GM19463 (cell line): ENCODE results near the gene PSEN2.

Experiments used
- ATAC-seq: cut with Tn5 transposase; IDR thresholded peaks from one replicate; pipeline ENCODE4 v1.9.1; 2021; ENCODE audit warnings: mild to moderate bottlenecking, moderate library complexity; ENCODE audit not compliant: unreplicated experiment

PSEN2 gene

DNA sequence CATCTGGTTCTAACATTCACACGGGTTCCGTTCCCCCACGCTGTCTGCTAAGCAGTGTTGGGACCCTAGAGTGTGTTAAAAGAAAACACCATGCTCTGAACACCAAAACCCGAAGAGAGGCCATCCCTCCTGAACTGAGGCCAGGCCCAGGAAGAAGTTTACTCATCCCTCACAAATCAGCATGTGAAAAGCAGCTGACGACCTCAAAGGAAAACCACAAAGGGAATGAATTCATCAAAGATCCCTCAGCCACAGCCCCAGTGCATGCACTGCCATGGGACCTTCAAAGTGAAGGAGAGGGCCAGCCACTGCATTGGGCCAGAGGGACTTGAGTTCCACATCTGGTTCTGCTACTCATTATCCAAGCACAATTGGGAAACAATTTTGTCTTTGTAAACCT, 7.0 kb upstream of the PSEN2 start:
- no peak for ATAC-seq

DNA sequence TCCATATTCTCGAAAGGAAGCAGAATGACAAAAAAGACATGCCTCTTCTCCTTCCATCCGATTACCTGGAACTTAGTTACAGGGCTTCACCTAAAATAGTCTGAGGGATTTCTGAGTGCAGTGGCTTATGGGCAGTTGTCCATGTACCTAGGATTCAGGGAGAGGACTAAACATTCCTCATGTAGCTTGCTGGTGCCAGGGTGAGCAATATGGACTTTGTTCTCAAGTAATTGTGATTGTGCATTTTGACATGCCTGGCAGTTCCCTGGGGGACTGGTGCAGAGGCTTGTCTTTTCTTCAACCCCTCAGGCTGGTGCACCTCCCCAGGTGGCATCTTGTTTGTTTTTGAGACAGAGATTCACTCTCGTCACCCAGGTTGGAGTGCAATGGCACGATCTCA, 6.1 kb upstream of the PSEN2 start:
- no peak for ATAC-seq

DNA sequence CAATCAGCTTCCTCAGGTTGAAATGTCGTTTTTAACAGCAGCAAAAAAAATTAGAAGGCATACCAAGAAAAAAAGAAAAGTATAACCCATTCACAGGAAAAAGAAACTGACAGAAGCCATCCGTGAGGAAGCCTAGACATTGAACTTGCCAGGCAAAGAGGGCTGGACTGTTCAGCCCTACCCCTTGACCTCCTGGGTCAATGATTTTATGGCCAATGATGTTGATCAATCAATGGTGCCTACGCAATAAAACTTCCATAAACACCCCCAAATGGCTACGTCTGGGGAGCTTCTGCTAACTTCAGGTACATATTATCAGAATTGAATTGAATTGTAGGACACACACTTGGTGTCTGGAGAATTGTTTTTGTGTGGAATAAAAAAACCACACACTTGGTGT, 4.8 kb upstream of the PSEN2 start:
- ATAC-seq = no peak

DNA sequence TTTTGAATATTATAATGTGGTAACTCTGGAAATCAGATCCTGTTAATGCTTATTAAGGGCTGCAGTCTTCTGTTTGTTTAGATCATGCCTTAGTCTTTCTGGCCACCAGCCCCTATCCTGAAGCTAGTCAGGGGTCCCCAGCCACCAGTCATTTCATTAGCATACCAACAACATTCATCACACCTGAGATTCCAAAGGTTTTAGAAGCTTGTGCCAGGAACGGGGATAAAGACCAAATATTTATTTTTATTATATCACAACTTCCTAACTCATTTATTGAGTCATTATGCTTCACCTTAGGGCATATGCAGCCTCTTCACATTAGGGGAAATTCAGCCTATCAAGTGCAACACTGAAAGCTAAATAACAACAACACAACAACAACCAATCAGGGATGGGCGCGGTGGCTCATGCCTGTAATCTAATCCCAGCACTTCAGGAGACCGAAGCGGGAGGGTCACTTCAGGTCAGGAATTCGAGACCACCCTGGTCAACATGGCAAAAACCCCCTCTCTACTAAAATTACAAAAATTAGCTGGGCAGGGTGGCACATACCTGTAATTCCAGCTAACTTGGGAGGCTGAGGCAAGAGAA, 2.9 kb upstream of the PSEN2 start:
- ATAC-seq = no peak

DNA sequence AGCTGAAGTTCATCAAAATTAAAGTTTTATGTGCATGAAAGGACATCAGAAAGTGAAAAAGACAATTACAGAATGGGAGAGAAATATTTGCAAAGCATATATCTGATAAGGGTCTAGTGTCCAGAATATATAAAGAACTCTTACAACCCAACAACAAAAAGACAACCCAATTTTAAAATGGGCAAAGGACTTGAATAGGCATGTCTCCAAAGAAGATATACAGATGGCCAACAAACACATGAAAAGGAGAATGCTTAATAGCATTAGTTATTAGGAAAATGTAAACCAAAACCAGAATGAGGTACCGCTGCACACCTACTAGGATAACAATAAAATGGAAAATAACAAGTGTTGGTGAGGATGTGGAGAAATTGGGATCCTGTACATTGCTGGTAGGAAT, 1.7 kb upstream of the PSEN2 start:
- no peak for ATAC-seq

DNA sequence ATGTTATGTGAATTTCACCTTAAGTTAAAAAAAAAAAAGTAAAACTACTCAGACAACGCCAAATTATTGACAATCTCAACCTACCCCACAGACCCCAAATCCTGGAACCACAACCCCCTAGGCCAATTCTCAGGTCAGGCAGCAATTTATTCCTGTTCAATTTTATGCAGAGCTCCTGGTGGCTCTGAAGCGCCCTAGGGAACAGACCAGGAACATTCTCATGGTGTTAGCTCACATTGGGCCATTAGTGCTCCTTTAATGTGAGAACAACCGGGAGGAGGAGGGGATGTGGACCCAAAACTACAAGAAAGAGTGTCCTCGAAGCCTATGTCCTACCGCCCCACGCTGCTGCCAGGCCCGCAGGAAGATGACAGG, 403 bp upstream of the PSEN2 start:
- no peak for ATAC-seq

DNA sequence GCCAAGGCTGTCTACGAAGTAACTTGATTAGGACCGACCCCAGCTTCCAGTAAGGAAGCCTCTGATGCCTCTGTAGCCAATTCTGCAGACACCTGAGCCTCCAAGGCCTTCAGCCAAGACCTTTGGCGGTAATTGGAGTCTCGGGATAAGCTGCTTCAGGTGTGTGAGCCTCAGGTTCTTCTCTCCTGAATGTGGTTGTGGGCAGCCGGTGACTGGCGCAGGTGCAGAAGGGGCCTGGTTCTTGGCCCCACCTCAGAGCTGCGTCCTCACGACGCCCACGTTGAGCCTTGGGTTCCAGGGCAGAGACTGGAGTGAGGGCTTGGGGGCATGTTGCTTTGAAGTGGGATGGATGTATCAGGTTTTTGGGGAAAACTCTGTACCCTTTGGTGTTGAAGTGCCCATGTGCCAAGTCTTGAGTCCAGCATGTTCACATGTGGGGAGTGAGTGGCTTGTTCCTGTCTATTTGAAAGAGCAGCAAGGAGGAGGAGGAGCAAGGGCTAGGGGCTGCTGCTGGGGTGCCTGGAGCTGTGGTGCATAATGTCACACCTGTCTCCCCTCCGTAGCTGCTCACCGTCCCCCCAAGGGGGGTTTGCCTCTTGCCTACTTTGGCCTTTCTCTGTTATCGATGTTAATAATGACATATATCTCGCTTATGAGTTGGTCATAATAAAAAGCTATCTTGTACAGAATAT, 1.4 kb downstream of the PSEN2 start:
- ATAC-seq = no peak

DNA sequence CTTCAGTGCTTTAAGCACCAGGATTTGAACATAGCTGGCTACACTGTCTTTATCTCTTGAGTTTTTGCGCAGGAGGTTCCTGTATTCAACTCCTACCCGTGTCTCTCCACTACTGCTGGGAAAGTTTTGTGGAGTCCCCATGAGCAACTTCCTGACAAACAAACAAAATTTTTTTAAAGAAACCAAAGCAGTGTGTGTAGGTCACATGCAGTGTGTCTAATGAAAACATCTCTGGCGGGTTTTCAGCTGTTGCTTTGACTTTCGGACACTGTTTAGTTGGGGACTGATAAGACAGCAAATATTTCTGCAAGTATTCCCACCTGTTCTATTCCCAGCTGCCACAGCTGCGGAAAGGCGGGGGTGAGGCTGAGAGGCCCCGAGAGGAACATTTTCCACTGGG, 2.0 kb downstream of the PSEN2 start:
- no peak for ATAC-seq

DNA sequence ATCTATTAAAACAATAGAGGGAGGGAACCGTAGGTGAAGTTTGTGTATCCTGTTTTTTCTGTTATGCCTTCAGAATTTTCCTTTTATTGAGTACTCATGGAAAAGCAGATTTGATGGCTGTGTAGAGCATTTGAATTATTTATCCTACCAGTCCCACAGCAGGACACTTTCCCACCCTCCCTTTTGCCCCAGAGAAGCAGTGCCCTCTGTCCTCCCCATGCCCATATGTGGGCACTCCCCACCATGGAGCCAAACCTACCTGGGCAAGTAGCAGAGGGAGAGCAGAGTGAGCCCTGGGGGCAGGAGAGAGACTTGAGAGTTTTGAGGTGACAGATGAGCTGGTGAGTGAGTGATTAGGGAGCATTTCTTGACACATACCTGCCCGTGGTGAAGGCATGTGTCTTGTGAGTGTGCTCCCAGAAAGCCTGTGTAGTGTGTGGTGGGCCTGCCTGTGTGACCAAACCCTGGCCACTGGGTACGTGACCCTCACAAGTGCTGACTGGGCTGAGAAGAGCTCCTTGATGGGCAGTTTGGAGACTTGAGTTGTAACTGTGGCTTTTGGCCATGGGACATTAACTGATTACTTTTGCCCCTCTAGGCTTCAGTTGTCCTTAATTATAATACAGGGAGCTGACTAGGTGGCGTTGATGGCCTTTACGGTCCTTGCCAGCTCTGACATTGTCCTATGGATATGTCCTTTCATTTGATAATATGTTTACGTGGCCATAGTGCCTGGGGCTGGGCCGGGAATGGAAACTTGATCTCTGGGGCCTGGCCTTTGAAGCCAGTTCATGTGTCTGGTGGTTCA, 3.6 kb downstream of the PSEN2 start:
- no peak for ATAC-seq

DNA sequence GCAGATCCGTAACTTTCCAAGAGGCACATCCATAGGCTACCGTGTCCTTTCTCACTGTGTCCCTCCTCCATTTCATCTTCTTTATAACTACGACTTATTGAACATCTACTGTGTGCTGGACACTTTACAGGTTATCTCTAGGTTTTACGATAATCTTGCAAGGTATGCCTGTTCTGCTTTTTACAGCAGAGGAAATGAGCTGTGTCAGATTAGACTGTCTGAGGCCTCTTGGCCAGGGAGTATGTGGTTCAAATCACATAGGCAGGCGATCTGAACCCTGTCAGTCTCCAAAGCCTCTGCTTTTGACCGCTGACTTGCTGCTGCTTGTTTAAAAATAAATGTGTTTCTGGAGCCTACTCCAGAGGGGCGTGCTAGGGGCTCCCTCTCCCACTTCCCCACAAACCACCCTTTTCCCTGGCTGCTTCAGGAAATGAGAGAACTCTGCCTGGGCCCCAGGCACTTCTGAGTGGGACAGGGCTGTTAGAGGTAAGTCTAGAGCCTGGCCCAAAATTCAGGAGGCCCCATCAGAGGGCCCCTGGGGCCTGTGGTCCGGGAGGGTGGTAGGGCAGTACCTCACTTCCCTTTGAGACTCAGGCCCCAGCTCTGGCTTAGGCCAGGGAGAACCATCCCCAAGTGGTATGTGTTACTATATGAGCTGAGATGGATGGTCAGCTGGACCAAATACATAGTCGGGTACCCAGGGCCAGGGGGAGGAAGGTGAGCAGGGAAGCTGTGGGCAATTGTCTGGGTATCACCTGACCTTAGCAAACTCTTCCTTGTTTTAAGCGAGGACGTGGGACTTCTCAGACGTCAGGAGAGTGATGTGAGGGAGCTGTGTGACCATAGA, 4.4 kb downstream of the PSEN2 start:
- ATAC-seq = no peak

DNA sequence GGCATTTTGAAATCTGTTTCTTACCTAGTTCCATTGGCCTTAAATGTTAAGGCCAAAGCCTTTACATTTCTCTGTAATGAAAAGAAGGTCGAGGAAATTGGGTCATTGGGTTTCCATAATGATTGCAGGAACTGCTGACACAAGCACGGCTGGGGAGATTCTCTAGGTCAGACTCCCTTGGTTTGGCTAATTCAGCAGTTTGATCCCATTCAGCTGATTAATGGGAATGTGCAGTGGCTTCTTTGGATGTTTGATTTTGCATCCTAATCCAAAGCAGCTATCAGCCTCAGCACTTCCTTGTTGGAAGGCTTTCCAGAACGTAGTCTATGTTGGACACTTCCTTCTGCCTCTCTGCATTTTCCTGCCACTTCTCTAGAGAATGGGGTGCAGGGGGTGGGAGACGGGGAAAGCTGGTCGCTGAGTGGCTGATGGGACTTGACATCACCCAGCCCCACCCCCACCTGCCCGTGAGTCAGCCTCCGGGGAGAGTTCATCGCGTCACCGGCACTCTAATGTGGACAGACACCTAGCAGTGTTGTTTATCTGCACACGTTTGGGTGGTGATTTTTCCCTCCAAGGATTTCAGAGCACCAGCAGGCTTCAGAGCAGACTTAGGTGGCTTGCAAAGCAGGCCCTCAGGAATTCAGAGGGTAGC, 5.4 kb downstream of the PSEN2 start:
- no peak for ATAC-seq

DNA sequence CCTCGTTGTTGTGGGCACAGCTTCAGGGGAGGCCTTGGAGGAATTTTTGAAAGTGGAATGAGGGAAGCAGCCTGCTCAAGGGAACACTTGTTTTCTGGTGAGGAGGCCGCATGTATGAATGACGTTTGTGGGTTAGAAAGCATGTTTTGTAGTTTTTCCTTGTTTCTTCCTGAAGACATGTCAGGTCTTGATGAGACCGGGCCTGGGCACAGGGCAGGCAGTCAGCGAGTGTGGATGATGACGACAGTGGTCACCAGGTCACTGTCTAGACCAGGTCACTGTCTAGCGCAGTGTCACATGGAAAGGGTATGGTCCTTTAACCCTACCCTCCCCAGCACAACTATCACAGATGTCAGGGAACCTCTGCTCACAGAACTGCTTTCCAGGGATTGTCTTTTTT, 7.3 kb downstream of the PSEN2 start:
- ATAC-seq = no peak

DNA sequence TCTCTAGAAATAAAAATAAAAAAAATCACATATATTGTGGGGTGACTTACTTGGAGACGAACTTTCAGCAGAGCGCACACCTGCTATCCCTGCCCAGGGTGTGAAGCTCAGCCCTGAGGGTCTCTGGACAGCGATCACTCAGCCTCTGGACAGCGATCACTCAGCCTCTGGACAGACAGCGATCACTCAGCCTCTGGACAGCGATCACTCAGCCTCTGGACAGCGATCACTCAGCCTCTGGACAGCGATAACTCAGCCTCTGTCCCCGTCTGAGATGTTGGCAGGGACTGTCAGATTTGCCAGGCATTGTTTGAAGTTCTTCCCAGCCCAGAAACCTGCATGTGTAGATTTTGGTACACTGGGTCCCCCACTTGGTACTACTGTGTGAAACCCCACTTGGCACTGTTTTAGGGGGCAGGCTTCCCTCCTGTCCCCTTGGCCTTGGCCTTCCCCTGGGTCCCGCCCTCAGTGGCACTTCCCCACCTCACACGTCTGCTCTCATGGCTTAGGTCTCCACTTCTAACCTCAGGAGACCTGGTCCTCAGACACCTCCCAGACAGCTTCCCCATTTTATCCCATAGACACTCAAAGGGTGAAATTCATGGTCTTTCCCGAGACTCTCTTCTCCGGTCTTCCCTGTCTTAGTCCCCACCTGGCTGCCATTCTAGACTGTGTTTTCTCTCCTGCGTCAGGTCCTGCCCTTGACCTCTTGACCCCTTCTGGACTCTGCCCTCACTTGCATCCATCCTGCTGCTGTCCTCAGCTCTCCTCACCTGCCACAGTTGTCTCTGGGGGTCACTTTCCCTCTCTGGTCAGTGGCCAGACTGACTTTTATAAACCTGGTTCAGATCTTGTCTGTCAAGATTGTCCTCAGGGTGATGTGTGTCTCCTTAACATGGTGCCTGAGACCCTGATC, 10.2 kb downstream of the PSEN2 start:
- no peak for ATAC-seq

DNA sequence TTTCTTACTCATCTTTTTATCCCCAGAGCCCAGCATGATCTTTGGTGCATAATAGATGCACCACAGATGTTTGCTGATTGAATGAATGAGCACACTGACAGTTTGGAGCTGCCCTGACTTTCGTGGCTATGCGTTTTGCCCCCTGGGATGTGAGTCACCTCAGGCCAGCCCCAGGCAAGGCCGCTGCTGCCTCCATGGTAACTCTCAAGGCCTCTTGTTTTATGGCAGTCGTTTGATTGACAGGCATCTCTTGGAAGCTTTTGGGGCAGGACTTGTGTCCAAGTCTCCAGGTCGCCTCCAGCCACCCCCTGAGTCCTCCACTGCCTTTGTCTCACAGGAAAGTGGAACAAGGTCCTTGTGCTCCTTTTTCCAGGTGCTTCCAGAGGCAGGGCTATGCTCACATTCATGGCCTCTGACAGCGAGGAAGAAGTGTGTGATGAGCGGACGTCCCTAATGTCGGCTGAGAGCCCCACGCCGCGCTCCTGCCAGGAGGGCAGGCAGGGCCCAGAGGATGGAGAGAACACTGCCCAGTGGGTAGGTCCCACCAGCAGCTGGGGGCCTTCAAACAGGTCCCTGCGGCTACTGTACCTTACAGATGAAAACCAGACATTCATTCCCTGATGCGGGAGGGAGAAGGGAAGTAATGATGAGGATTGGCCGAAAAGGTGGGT, 11.2 kb downstream of the PSEN2 start:
- no peak for ATAC-seq

DNA sequence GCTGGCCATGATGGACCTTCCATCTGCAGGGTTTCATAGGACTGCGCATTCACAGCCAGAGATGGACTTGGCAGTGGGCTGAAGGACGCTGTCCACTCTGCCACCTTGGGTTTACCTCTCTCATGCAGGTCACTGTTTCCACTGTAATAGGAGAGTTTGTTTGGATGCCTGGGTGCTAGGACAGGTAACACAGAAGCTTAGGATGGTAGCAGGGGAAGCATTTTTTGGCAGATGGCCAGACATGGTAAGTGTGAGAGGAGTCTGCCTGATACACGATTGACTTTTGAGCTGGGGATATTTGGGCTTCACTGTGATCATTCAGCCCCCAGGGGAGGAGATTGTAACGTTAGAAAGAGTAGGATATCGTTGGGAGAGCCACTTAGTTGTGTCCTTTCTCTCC, 11.8 kb downstream of the PSEN2 start:
- no peak for ATAC-seq

DNA sequence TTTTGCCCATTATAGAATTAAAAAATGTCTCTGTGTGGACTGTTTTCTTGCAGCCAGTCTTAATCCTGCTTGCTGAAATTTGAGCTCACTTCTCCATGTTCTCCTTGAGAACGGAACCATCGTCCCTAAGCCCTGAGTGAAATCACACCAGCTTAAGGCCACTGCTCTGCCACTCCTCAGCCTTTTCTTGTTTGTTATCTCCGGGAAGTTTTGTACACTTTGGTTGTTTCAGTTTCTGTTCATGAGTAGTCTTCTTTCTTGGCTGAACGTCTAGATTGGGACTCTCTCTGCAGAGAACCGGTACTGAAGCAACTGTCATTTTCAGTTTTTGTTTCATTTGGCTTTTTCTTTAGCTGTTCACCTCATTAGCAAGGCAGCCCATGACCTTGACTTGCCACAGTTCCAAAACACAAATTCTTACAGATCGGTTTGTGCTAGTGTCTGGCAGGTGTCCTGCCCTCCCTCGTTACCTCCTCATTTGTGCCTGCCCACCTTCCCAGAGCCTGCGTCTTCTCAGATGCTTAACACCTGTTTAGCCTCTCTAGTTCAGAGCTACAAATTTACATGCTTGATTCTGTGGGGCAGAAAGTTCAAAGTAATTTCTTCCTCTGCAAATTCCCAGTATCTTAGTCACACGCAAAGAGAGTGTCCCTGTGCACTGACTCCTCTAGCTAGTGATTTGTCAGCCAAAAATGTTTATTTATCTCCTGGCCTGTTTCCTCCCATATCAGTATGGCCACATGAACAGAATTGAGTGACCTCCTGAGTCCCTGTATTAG, 12.4 kb downstream of the PSEN2 start:
- peak; percentile 94 for ATAC-seq

DNA sequence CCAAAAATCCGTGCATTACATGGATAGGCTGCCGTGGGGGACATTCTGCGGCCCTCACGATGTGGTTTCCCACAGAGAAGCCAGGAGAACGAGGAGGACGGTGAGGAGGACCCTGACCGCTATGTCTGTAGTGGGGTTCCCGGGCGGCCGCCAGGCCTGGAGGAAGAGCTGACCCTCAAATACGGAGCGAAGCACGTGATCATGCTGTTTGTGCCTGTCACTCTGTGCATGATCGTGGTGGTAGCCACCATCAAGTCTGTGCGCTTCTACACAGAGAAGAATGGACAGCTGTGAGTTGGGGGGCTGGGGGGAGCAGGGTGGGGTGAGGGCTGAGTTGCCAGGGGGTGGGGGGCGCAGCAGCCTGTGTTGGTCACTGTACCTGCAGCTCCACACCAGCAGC, 13.2 kb downstream of the PSEN2 start:
- no peak for ATAC-seq

DNA sequence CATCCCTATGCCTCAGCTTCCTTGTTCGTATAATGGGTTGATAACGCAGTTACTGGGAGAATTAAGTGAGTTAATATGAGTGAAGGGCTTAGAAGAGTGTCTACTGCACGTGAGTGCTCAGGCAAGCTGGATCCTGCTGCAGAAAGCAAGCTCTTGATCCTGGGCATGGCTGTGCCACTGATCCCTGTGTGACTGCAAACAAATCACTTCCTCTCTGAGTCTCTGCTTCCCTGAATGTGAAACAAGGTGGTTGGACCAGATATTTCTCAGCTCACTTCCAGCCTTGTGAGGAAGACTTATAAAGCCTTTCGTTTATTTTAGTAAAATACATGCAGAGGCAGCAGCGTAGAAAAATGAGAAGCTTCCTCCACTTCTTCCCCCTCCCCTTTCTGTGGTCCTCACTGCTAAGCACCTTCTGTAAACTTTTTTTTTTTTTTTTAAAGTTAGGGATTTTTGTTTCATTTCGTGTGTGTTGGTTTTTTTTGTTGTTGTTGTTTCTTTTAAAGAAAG, 13.8 kb downstream of the PSEN2 start:
- ATAC-seq = no peak
